GM19468 (cell line): ENCODE measurements around the gene ANKRD1.

Experiments used
- ATAC-seq: cut with Tn5 transposase; IDR thresholded peaks from one replicate; pipeline ENCODE4 v1.9.1; 2021; ENCODE audit warnings: mild to moderate bottlenecking, moderate library complexity, moderate number of reproducible peaks; ENCODE audit not compliant: unreplicated experiment; ENCODE audit errors: extremely low read depth

The ANKRD1 gene

GRCh38 chr10:90866050-90866598, 54.8 kb downstream of the ANKRD1 start:
- no peak for ATAC-seq

- ATAC-seq, result no peak
These were observed 55.5 kb downstream of the ANKRD1 start for GRCh38 chr10:90865401-90865800.

GRCh38 chr10:90862908-90863514, 57.9 kb downstream of the ANKRD1 start:
- no peak for ATAC-seq
